Retinal pigment epithelial cell (primary cell): ENCODE measurements around the gene IPCEF1.
A peak's percentile ranks its signal among the peaks of the same experiment; 100 is the strongest.

ENCODE experiments used
- DNase-seq: peaks from one replicate; pipeline ENCODE4 v3.0.0-alpha.2; 2010; ENCODE audit warnings: low read depth
- H3K4me3 ChIP-seq: 2 replicates; pipeline ENCODE4 v1.5.1; 2011; ENCODE audit warnings: mild to moderate bottlenecking, low read length, control low read depth, moderate library complexity
- CTCF ChIP-seq: conservative IDR thresholded peaks from 2 replicates; pipeline ENCODE4 v1.5.1; 2011; ENCODE audit warnings: low read depth, low read length, control low read depth, inconsistent platforms

IPCEF1 gene

DNA sequence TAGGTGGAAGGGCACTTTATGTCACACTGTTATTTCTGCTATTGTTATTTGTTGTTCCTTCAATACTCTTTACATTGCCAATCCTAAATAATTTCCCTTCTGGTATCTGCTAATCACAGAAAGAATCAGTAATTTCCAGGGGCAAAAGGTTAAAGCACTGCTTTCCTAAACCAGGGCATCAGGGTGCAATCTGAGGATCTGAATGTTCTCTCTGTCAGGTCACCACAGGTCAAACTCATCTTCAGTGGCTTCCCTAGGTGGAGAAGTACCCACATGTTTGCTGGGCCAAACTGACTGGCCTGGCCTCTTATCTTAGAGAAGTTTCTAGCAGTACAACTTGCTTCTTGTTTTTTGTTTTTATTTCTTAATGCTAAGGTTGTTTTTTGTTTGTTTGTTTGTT is 198.9 kb downstream of the IPCEF1 start:
- TF ChIP-seq CTCF, result no peak
- no peak for DNase-seq
- H3K4me3 ChIP-seq, result no peak overlapping the region

- TF ChIP-seq CTCF, result no peak
- DNase-seq, result no peak
- no peak overlapping the region for H3K4me3 ChIP-seq
These were observed 199.5 kb downstream of the IPCEF1 start for GRCh38 chr6:154157082-154157481.

DNA sequence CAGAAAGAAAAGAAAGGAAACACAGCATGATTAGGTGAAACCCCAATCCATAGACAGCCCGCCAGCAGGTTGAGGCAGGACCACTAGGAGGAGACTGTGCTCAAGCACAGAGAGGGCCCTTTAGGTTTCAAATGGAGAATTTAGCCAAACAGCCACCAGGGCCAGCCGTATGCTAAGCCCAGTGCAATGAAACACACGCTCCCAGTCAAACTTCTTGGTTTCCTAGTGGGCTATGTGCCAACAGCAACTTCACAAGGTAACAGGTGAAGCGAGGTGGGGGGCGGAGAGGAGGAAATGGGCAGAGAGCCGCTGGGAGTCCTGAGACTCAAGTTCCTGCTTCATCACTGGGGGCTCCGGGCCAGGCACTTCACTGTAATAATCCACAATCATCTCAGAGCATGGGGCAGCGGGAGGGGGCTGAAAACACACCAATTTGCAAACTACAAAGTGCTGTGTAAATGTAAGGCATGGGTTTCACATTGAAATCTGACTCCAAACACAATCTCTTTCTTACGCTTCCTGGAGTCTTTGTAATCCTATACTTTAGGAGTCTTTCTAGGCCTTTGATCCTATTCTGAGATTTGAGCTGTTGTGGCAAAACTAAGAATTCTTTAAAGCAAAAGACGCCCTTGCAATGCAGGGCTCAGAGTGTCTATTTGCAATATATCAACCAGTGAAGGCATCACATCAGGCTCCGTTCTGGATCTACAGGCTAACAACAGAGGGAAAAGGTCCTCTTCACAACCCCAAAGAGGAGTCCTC is 200.3 kb downstream of the IPCEF1 start:
- H3K4me3 ChIP-seq, result no peak overlapping the region
- TF ChIP-seq CTCF, result peak; percentile 98
- peak; percentile 20 for DNase-seq

DNA sequence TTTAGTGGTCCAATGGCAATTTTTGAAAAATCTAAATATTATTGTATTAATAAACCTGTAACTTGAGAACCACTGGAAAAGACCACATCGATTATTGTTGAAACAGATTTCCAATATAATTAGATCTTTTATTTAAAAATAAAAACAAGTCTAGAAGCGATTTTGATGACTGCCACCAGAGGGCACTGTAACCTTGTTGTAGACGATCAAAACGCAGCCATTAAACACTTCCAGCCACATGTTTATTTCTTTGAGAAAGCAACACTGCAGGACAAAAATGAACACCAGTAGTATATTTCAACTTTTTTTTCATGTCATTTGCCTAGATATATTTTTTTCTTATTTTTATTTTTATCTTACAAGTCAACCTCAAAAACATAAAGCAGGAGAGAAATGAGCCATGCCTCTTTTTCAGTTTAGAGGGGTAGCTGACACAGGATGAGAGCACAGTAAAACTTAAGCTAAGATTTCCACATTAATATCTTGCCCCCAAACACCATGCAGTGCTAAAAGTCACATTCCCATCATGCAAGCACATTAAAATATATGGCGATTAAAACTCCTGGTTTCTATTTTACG is 202.1 kb downstream of the IPCEF1 start:
- DNase-seq, result peak; percentile 30
- peak; percentile 61 for TF ChIP-seq CTCF
- H3K4me3 ChIP-seq, result no peak overlapping the region

GRCh38 chr6:154143753-154144152 is 212.8 kb downstream of the IPCEF1 start:
- no peak overlapping the region for H3K4me3 ChIP-seq
- no peak for DNase-seq

GRCh38 chr6:154140743-154141142 is 215.9 kb downstream of the IPCEF1 start:
- DNase-seq, result no peak
- no peak for TF ChIP-seq CTCF
- no peak overlapping the region for H3K4me3 ChIP-seq

More at GRCh38 chr6:154143753-154144152, 212.8 kb downstream of the IPCEF1 start:
- TF ChIP-seq CTCF, result no peak

- H3K4me3 ChIP-seq, result no peak overlapping the region
- DNase-seq, result no peak
- TF ChIP-seq CTCF, result no peak
These were observed 216.7 kb downstream of the IPCEF1 start for GRCh38 chr6:154139892-154140291.
